Stomach (tissue), 9 donors: ENCODE data around the gene USP47. TPM values are rescaled to one million over a fixed set of nuclear protein-coding genes. Genes with fewer than 3 reads are reported as not detected.

Source experiments
- DNase-seq, 2 donors: peaks; one replicate each; pipeline versions ENCODE4 v3.0.0 to v3.0.0-alpha.2; 2013 to 2019
- H3K27ac ChIP-seq, 5 donors: fragments of 200-600 bp in 4 of 5; sonication (generic) in 4 of 5; one replicate each; pipeline ENCODE4 v1.5.1; 2013 to 2019; ENCODE audit warnings: mild to moderate bottlenecking in 1 of 5, moderate library complexity in 1 of 5
- H3K27me3 ChIP-seq, 3 donors: fragments of 200-600 bp; sonication (generic); one replicate each; pipeline ENCODE4 v1.5.1; 2017 to 2019; ENCODE audit warnings: mixed run types in 1 of 3
- H3K36me3 ChIP-seq, 4 donors: fragments of 200-600 bp; sonication (generic); 1 replicate in 3 of 4; 2 replicates in 1 of 4; pipeline ENCODE4 v1.5.1; 2016 to 2019
- H3K4me1 ChIP-seq, 4 donors: fragments of 200-600 bp; sonication (generic); one replicate each; pipeline ENCODE4 v1.5.1; 2016 to 2019
- H3K4me3 ChIP-seq, 4 donors: fragments of 200-600 bp; sonication (generic) in 3 of 4; one replicate each; pipeline ENCODE4 v1.5.1; 2016 to 2019; ENCODE audit warnings: mild to moderate bottlenecking in 1 of 4
- H3K9me3 ChIP-seq, 4 donors: fragments of 200-600 bp; sonication (generic); one replicate each; pipeline ENCODE4 v1.5.1; 2016 to 2019
- CTCF ChIP-seq, 7 experiments: fragments of 450-650 bp in 4 of 7; fragments of 200-600 bp in 3 of 7; sonication (generic) in 3 of 7; IDR thresholded peaks; one replicate each; pipeline ENCODE4 v1.5.1; 2016 to 2019; ENCODE audit warnings: antibody characterized with exemption in 7 of 7, control low read depth in 2 of 7, mild to moderate bottlenecking in 1 of 7
- EP300 ChIP-seq: sonication (generic); formaldehyde crosslinking; IDR thresholded peaks from one replicate; pipeline ENCODE4 v1.6.1; 2017; ENCODE audit warnings: antibody characterized with exemption
- POLR2A ChIP-seq, 4 donors: fragments of 450-650 bp; IDR thresholded peaks; one replicate each; pipeline ENCODE4 v1.6.1; 2016; ENCODE audit warnings: antibody characterized with exemption in 4 of 4, control low read depth in 2 of 4, mild to moderate bottlenecking in 1 of 4, moderate library complexity in 1 of 4
- POLR2AphosphoS5 ChIP-seq, 3 donors: sonication (generic); formaldehyde crosslinking; IDR thresholded peaks; one replicate each; pipeline ENCODE4 v1.6.1; 2016; ENCODE audit warnings: antibody characterized with exemption in 3 of 3
- WGBS, 5 donors: extraction: QIAGEN DNeasy Blood & Tissue Kit in 3 of 5; methylation state at CpG; one replicate each; pipeline versions ENCODE4 v1.1.5 to v1.1.7; 2013 to 2018; 5-methylcytosine and 5-hydroxymethylcytosine counted together
- intact Hi-C: fragments of 100-400 bp; cut with DNase I; formaldehyde crosslinking; loops from one replicate; pipeline ENCODE4 v1.15.1; 2023; ENCODE audit warnings: low total_unique reads
- polyA plus RNA-seq, 3 donors: library from polyadenylated mRNA; stranded (reverse); fragments of 200-250 nt; gene quantifications; one replicate each; pipeline ENCODE4 v1.2.3, GENCODE V29; 2013
- total RNA-seq, 5 donors: library from RNA; depleted of rRNA; stranded (reverse); fragments of >200 nt; gene quantifications; one replicate each; pipeline versions ENCODE4 v1.1.0 to v1.2.3, GENCODE V29; 2014 to 2016
- donor health status: healthy with polysubstance abuse.
- donor health status: Bipolar disorder and iron deficiency.
- donor health status: healthy.

The USP47 gene
- total and polyA plus RNA-seq, 8 donors, result 14.6 to 200 (median 48.8) TPM

DNA sequence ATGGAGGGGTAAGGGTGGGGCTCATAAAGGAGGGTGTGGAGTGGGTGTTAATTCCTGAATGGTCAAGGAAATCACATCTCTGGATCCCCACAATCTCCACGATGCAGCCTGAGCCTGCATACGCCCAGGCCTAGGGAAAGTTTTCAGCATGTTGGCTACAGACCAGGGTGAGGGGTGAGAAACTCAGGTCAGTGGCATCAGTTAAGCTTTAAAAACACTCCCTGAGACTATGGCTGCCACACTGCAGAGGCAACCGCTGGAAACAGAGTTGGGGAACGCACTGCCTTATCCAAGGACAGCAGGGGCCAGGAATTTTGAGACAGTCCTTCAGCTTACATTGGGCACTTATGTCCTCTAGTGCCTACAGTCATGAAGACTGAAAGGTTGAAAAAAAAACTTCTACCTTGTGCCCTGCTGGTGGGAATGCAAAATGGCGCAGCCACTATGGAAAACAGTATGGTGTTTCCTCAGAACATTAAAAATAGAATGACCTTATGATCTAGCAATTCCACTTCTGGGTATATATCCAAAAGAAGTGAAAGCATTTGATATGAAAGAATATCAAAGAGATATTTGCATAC, 147.0 kb downstream of the USP47 start:
- no peaks in the 10 kb centered on the region for H3K36me3 ChIP-seq
- no peak for DNase-seq
- WGBS, 5 donors, result 75 to 95% (median 85%) methylated on average over 4 to 5 of the region's 5 CpGs
- H3K27me3 ChIP-seq, result no peaks in the 10 kb centered on the region
- TF ChIP-seq POLR2AphosphoS5 (IDR thresholded peaks at IDR 0.05), result no peak
- no peak for TF ChIP-seq CTCF (IDR thresholded peaks at IDR 0.05)
- TF ChIP-seq POLR2A (IDR thresholded peaks at IDR 0.05), result no peak
- no peak for TF ChIP-seq EP300
- H3K4me3 ChIP-seq, result no peak overlapping the region
- peaks cover 3 to 52% (median 40%) of the 10 kb centered on the region in 4 donors for H3K4me1 ChIP-seq
- peak overlapping the region in 4 of 5 donors; percentile 8 to 62 (median 50) for H3K27ac ChIP-seq
- no peaks in the 10 kb centered on the region for H3K9me3 ChIP-seq
- intact Hi-C loops, result no loop called here

DNA sequence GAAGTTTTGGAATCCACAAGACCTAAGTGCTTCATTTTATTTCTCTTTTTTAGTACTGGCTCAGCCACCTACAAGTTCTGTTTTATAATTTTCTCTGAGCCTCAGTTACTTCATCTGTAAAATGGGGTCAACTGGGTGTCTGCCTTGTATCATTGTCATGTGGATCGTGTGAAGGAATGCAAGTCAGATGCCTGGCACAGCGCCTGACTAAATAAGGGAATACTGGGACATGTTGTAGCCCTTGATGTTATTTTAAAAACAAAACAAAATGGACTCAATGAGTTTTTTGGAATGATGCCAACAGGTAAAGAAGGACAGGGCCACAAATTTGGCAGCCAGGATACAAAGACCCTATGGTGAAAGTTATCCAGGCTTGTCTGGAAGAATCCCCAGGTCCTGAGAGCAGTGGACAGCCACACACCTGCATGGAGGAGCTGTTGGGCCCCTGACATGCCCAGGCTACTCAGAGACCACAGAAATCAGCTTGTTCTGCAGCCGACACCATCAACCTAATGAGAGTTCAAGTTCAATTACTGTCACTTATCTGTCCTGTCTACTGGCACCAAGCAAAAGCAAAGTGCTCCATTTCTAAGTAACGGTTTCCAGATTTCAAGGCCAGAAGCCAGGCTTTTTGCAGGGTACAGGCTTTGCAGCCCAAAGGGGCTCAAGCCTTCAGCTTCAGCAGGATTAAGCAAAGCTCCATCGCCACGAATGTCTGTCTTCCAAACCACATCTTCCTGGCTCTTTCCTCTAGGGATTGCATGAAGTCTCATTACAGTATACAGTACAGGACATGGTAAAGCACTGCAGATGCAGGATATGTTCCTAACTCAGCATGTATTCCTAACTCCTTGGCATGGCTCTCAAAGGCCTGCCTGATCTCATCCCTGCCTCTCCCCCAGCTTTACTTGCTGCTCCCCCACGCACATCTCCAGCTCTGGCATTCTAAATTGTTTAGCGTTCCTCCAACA, 148.3 kb downstream of the USP47 start:
- 64 to 79% (median 74%) methylated on average over 8 of the region's 8 CpGs for WGBS, 5 donors
- TF ChIP-seq CTCF (IDR thresholded peaks at IDR 0.05) (no peak), POLR2AphosphoS5 (IDR thresholded peaks at IDR 0.05) (no peak), POLR2A (IDR thresholded peaks at IDR 0.05) (no peak), EP300 (no peak)
- H3K27ac ChIP-seq, result peak overlapping the region in 1 of 5 donors; percentile 7
- no peak for DNase-seq
- peaks cover 11 to 56% (median 43%) of the 10 kb centered on the region in 4 donors for H3K4me1 ChIP-seq
- intact Hi-C loops, result no loop called here
- H3K27me3 ChIP-seq, result no peaks in the 10 kb centered on the region
- H3K9me3 ChIP-seq, result no peaks in the 10 kb centered on the region
- H3K36me3 ChIP-seq, result peaks cover 0 to 2% (median 0%) of the 10 kb centered on the region in 4 donors
- no peak overlapping the region for H3K4me3 ChIP-seq

GRCh38 chr11:11992257-11993212, 150.8 kb downstream of the USP47 start:
- intact Hi-C loops, result no loop called here
- no peaks in the 10 kb centered on the region for H3K27me3 ChIP-seq
- peak; percentile 56 to 64 for DNase-seq
- TF ChIP-seq POLR2AphosphoS5 (IDR thresholded peaks at IDR 0.05), result peak in 2 of 3 donors; percentile 64 to 84
- TF ChIP-seq CTCF (IDR thresholded peaks at IDR 0.05), result no peak
- H3K4me1 ChIP-seq, result peaks cover 11 to 51% (median 37%) of the 10 kb centered on the region in 4 donors
- peaks cover 0 to 17% (median 11%) of the 10 kb centered on the region in 4 donors for H3K36me3 ChIP-seq
- H3K4me3 ChIP-seq, result no peak overlapping the region
- H3K9me3 ChIP-seq, result no peaks in the 10 kb centered on the region
- WGBS, 5 donors, result 25 to 59% (median 39%) methylated on average over 6 of the region's 6 CpGs
- peak overlapping the region in 2 of 5 donors; percentile 26 to 37 for H3K27ac ChIP-seq

DNA sequence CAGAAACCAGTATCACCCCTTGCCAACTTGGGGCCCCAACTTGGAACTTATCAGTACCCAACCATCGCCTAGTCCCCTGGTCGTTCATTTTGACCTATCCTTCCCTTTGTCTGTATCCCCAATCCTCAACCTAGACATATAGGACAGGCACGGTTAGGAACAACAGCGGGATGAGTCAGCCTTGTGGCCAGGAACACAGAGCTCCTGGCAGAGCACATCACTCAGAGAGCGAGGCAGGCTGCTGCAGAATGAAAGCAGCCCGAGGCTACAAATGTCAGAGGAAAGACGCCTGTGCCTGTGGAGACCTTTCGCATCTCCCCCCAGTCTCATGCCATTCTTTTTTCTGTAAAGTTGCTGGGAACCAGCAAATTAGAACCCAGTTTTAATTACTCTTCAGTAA, 152.1 kb downstream of the USP47 start:
- H3K27me3 ChIP-seq, result no peaks in the 10 kb centered on the region
- DNase-seq, result no peak
- intact Hi-C loops, result no loop called here
- H3K4me3 ChIP-seq, result no peak overlapping the region
- H3K9me3 ChIP-seq, result no peaks in the 10 kb centered on the region
- H3K4me1 ChIP-seq, result peaks cover 11 to 43% (median 28%) of the 10 kb centered on the region in 4 donors
- H3K36me3 ChIP-seq, result peaks cover 0 to 23% (median 18%) of the 10 kb centered on the region in 4 donors
- peak overlapping the region in 1 of 5 donors; percentile 12 for H3K27ac ChIP-seq
- TF ChIP-seq POLR2AphosphoS5 (IDR thresholded peaks at IDR 0.05) (no peak), POLR2A (IDR thresholded peaks at IDR 0.05) (no peak), CTCF (IDR thresholded peaks at IDR 0.05) (no peak), EP300 (no peak)
- 59 to 74% (median 73%) methylated on average over 8 of the region's 8 CpGs for WGBS, 5 donors
